ENCODE data around the gene PLSCR5. TPM values are rescaled to one million over a fixed set of nuclear protein-coding genes. Genes with fewer than 3 reads are reported as not detected.

PLSCR5 gene
- total RNA-seq, 4 donors from 2014 or later, result not detected

DNA sequence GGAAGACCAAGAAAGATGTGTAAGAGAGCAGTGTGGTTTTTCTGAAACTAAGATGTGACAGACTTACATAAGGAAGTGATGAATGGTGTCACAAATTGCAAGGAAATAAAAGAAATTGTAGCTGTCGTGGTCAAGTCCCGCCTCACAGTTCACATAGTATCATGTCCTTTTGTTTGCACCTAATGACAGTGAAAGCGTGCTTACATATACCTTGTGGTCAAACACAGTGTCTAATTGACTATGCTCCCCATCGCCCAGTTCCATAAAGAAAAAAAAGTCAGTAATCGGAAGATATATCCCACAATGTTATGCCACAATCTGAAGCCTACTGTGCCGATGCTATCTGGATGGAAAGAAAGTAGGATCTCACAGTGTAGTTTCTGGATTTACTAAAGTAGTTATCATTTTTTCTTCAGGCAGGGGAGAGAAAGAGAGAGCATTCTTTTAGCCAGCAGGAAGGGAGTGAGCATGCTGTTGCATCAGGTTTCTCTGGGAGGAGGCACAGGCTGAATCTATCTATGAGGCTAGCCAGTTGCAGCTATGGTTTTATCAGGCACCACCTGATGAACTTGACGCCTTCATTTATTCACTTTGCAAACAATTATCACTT is 50.9 kb downstream of the PLSCR5 start:
- H3K4me1 ChIP-seq, result peaks cover 0 to 7% (median 2%) of the 10 kb centered on the region in 4 donors
- no peak for DNase-seq (ENCODE audit: low spot score in 2 of 2)
- TF ChIP-seq EP300 (IDR thresholded peaks at IDR 0.05) (no peak), POLR2A (IDR thresholded peaks at IDR 0.05) (no peak)
- TF ChIP-seq, protein P1, sequence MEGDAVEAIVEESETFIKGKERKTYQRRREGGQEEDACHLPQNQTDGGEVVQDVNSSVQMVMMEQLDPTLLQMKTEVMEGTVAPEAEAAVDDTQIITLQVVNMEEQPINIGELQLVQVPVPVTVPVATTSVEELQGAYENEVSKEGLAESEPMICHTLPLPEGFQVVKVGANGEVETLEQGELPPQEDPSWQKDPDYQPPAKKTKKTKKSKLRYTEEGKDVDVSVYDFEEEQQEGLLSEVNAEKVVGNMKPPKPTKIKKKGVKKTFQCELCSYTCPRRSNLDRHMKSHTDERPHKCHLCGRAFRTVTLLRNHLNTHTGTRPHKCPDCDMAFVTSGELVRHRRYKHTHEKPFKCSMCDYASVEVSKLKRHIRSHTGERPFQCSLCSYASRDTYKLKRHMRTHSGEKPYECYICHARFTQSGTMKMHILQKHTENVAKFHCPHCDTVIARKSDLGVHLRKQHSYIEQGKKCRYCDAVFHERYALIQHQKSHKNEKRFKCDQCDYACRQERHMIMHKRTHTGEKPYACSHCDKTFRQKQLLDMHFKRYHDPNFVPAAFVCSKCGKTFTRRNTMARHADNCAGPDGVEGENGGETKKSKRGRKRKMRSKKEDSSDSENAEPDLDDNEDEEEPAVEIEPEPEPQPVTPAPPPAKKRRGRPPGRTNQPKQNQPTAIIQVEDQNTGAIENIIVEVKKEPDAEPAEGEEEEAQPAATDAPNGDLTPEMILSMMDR (IDR thresholded peaks at IDR 0.05), result no peak
- H3K36me3 ChIP-seq, result no peaks in the 10 kb centered on the region
- H3K9me3 ChIP-seq, result no peaks in the 10 kb centered on the region
- no peak overlapping the region for H3K4me3 ChIP-seq
- no peak overlapping the region for H3K27ac ChIP-seq
- no peaks in the 10 kb centered on the region for H3K27me3 ChIP-seq
- 88 to 93% methylated on average over 7 of the region's 7 CpGs for WGBS, 2 donors

DNA sequence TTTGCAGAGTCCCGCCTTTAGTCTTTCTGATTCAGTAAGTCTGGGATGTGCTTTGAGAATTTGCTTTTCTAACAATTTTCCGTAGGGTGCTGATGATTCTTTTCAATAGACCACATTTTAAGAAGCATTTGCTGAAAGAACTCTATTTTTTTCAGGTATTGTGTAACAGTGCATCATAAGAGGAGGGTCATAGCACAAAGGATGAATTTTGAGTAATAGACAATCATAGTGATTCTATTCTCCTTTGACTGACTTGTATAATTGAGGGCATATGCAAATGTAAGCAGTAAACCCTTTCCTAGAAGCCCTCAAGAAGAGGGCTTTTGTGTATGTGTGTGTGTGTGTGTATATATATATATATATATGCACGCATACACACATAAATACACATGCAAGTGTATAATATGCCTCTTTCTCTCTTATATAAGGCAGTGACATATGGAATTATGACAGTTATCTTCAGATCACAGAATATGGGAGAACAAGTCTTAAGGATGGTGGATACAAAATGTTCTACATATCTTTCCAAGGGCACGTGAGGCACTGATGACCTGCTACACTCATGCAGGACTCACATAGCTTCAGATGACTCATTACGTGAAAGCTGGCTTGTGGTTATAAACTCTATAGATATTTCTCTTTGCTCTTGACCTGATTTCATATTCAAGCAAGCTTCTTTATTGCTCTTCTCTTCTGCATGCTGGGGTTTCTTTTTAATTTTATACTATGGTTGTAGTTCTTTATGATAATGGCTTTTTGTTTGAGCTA is 54.2 kb downstream of the PLSCR5 start:
- H3K27me3 ChIP-seq, result no peaks in the 10 kb centered on the region
- 42 to 51% methylated on average over 5 of the region's 5 CpGs for WGBS, 2 donors
- H3K36me3 ChIP-seq, result no peaks in the 10 kb centered on the region
- peaks cover 0 to 7% (median 2%) of the 10 kb centered on the region in 4 donors for H3K4me1 ChIP-seq
- H3K27ac ChIP-seq, result peak overlapping the region in 2 of 4 donors; percentile 15
- peak overlapping the region in 1 of 4 donors; percentile 22 for H3K4me3 ChIP-seq
- H3K9me3 ChIP-seq, result no peaks in the 10 kb centered on the region
- no peak for DNase-seq (ENCODE audit: low spot score in 2 of 2)
- TF ChIP-seq, protein P1 (IDR thresholded peaks at IDR 0.05), result no peak
- TF ChIP-seq POLR2A (IDR thresholded peaks at IDR 0.05), result no peak
- no peak for TF ChIP-seq EP300 (IDR thresholded peaks at IDR 0.05)

DNA sequence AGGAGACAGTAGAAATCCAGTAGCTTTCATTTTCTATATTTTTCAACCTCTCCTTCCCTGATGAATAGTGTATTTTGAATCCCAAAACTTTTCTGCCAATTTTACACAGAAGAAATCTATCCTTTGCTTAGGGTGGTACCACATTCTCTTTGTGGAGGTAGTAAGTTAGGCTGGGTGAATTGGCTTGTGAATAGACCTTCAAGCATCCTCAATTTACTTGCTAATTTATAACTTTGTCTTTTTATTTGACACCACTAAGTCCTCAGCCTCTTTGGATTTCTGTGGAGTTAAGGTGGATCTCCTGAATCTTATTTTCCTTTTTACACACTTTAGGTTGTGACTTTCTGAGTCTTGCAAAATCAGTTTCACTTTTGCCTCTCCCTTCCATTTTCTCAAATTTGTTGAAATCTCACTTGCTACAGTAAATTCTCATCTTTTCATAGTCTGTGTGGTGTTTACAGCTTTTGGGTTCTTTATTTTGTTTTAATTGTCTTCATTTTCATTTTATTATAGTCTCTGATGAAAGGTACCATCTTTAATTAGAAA is 55.0 kb downstream of the PLSCR5 start:
- Histone ChIP-seq H3K27ac (peak overlapping the region in 2 of 4 donors; percentile 15), H3K36me3 (no peaks in the 10 kb centered on the region), H3K4me1 (peaks cover 0 to 12% (median 2%) of the 10 kb centered on the region in 4 donors), H3K9me3 (no peaks in the 10 kb centered on the region), H3K27me3 (no peaks in the 10 kb centered on the region), H3K4me3 (peak overlapping the region in 2 of 4 donors; percentile 10 to 22)
- TF ChIP-seq EP300 (IDR thresholded peaks at IDR 0.05) (no peak), POLR2A (IDR thresholded peaks at IDR 0.05) (no peak)
- TF ChIP-seq, protein P1 (IDR thresholded peaks at IDR 0.05), result no peak
- no peak for DNase-seq (ENCODE audit: low spot score in 2 of 2)

DNA sequence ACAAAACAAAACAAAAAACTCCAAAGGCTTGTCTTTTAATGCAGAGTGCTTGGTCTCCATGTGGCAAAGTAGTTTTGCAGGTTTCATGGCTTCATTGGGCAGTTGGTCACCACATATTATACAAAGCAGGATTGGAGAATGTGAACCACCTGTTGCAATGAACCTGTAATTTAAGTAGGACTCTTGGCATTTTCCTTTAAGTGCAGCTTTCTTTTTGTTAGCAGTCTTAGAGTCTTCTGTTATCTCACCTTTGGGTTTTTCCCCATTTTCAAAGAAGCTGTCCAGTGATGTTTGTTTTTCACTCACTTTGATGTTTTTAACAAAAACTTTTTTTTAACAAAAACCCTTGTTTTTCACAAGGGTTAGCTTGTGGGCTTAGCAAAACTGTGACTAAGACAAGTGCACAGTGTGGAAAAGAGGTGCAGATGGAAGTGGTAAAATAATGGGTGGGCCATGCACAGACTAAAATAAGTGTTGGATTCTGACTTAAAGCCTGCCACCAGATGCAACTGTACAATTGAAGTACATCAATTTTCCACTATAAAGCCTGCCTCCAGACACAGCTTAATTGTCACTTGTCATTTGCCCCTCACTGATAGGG is 57.8 kb downstream of the PLSCR5 start:
- DNase-seq (ENCODE audit: low spot score in 2 of 2), result no peak
- Histone ChIP-seq H3K27me3 (no peaks in the 10 kb centered on the region), H3K9me3 (no peaks in the 10 kb centered on the region), H3K4me1 (peaks cover 0 to 26% (median 11%) of the 10 kb centered on the region in 4 donors), H3K27ac (no peak overlapping the region), H3K4me3 (no peak overlapping the region), H3K36me3 (no peaks in the 10 kb centered on the region)
- TF ChIP-seq EP300 (IDR thresholded peaks at IDR 0.05), result no peak
- no peak for TF ChIP-seq POLR2A (IDR thresholded peaks at IDR 0.05)
- TF ChIP-seq, protein P1 (IDR thresholded peaks at IDR 0.05), result no peak

Data from tibial nerve (tissue), 4 donors.